SK-N-DZ (cell line): ENCODE data around the gene SPAG9.

Source experiments
- DNase-seq: peaks from one replicate; pipeline ENCODE4 v3.0.0-alpha.2; 2015; ENCODE audit warnings: low spot score

Gene SPAG9

DNA sequence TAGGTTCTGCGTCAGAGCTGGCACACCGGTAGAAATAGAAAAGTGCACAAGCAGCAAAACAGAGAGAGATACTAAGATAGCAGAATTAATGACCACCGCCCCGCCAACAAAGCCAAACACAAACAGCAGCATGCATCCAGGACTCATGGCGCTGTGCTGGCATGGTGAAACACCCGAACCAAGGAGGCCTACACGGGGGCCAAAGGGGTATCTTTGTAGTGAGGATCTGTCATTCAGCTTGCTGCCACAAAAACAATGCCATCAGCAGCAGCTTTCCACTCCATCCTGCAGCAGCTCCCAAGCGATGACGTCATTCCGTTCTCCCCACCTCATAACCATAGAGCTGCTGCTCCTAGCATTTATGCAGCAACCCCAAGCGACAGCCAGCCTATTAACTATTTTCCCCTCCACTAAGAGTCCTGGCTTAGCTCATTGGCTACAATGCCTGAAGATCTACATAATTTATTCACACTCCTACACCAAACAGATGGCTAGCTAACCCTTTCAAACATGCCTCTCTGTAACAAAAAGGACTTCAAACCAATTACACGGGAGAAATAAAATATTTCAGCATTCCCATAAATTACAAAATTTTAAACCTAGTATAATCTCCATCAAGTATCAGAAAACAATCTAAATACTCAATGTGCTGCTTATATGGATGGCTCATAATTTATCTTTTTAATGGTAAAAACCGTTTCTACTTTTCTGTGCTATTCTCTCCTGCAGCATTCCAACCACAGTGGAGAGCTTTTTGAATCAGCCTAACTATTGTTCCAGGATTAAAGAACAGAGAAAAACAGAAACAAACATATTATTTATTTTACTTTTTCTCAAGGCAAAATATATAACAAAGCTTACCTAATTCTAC lies 73.9 kb downstream of the SPAG9 start:
- peak; percentile 97 for DNase-seq

DNA sequence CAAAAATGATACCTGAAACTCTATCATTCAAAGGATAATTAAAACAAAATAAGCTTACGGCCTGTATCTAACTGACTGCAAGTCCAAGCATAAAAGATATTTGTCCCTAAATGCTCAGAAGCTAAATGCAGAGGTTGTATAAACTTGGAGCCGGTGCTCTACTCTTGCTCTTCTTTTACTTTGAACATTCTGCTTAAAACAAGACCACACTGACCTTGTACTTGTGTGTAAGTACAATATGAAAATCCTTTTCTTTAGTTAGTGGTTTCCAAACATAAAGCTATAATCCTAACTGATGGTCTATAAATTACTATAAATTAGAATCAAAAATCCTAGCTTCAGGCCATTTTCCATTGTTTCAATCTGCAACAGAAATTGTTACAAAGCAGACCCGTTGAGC lies 74.6 kb downstream of the SPAG9 start:
- no peak for DNase-seq

DNA sequence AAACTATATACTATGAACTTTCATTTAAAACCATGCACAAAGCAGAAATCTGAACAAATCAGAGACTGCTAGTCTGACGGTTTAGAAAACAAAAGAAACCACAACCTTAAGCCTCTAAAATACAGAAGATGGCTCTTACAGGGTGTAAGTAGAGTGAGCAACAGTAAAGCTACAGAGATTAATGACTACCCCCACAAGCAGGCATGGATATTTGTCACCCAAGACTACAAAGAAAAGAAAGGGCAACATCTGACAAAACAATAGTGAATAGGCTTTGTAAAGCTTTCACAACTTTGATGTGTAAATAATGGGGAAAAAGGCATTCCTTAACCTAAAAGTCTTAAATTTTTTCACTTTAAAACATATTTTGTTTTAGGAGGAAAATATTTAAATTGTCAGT lies 75.0 kb downstream of the SPAG9 start:
- no peak for DNase-seq

DNA sequence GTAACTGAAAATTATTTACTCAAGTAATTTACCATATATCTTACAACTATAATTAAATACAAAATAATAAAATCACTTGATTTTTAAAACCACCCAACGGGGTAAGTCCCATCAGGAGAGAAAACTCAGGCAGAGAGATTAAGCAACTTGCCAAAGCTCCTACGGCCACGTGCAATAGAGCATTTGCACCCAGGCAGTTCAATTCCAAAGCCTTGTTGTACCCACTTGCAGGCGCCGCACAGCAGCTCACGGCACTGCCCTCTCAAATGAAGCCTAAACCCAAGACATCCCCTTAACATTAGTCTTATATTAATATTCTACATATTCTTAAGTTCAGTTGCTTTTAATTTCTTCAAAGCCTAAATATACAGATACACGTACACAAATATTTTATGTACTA lies 75.7 kb downstream of the SPAG9 start:
- no peak for DNase-seq

DNA sequence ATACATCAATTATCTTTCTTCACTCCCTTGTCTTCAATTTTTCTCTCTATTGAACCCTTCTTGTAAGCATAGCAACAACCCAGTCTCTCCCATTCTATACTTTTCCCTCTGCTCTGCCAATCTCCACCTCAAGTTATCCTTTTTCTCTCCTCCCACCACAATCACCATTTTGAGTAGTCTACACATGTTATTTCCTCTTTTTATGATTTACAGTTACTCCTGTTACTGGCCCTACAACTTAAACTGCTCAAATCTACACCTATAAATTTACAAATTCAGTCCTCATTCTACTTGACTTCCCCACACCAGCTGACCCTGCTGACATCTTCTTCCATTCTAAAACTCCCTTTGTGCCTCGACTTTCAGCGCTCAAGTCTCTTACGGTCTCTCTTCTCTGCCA lies 84.6 kb downstream of the SPAG9 start:
- no peak for DNase-seq

DNA sequence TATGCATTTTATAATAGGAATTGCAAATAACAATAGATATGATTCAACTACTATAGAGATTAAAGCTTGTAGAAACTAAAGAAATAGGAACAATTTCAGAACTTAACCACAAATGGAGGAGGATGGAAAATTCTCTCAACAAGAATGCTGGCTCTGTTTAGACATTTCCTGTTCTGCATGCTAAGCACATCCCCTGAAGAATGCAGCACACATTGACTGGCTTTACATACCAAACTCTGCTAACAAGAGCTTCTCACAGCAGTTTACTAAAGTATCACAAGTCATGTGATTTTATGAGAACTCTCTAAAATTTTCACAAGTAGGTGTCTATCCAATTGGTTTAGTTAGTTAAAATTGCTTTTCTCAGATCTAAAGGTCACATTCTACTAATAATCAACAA lies 85.2 kb downstream of the SPAG9 start:
- DNase-seq = no peak

DNA sequence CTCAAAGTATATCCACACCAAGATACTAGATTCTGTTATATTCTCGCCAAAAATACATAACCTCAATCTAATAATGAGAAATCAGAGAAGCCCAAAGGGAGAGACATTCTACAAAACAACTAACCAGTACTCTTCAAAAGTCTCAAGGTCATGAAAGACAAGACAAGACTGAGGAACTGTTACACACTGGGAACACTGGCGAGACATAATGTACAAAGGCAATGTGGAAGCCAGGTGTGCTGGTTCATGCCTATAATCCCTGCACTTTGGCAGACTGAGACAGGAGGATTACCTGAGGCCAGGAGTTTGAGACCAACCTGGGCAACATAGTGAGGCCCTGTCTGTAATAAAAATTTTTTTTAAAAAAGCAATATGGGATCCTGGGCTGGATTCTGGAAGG lies 85.9 kb downstream of the SPAG9 start:
- DNase-seq = no peak

DNA sequence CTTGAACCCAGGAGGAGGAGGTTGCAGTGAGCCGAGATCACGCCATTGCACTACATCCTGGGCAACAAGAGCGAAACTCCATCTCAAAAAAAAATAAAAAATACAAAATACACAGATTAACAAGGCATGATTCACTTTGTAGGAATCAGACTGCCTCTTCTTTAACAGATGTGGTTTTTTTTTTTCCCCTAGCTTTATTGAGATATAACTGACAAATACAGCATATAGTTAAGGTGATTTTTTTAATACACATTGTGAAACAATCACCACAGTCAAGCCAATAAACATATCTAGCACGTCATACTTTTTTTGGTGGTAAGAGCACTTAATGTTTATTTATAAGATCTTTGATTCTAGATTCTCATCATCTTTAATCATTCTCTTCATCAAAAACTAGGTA lies 87.8 kb downstream of the SPAG9 start:
- DNase-seq = no peak

DNA sequence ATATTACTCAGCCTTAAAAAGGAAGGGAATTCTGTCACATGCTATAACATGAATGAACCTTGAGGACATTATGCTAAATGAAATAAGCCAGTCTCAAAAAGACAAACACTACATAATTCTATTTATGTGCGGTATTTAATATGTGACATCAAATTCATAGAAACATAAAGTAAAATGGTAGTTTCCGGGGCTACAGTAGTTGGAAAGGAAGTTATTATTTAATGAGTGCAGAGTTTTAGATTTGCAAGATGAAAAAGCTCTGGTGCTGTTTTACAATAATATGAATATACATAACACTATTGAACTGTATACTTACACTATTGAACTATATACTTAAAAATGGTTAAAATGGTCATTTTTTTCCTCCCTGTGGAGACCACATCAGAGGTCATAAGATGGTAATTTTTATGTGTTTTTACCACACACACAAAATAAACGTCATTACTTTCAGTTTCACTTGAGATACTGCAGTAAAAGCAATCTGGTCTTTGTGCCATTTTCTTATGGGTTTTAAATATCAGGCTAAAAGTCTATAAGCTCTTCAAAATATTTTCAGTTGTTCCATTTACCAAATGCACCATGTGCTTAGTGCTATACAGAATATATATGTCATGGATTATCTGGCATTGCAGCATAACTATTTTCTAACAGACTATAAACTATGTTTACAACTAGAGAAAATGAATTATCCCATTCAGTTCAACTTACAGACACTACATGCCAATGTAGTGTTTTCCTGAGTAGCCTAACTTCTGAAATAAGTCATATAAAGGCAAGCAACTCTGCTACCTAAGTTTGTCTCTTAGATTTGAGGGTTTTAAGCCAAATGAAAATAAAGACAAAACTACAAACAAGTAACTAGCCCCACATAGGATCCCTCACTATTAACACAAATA lies 90.9 kb downstream of the SPAG9 start:
- no peak for DNase-seq

DNA sequence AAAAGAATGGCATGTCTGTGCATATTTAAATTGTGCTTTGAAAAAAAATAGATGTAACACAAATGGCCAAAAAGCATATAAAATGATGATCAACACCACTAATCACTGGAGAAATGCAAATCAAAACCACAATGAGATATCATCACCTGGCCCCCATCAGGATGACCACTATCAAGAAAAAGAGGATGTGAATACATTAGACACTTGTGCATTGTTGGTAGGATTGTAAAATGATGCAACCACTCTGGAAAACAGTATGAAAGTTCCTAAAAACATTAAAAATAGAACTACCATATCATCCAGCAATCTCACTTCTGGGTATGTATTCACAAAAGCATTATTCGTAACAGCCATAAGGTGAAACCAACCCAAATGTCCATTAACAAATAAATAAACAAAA lies 91.5 kb downstream of the SPAG9 start:
- no peak for DNase-seq

DNA sequence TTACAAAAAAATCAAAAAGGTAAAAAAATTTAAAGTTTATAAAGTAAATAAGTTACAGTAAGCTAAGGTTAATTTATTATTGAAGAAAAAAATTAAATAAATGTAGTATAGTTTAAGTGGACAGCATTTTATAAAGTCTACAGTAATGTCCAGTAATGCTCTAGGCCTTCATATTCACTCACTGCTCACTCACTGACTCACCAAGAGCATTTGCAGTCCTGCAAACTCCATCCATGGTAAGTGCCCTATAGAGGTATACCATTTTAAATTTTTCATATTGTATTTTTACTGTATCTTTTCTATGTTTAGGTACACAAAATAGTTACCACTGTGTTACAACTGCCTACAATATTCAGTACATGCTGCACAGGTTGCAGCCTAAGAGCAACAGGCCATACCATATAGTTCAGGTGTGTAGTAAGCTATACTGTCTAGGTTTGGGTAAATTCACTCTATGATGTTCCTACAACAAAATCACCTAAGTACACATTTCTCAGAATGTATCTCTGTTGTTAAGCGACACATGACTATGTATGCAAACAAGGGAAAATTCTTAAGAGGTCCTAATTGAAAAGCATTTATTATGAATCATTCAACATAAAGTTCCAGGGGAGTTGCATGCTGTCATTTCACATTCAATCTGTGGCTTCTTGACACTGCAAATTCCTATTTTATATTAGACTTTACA lies 92.3 kb downstream of the SPAG9 start:
- DNase-seq = no peak

DNA sequence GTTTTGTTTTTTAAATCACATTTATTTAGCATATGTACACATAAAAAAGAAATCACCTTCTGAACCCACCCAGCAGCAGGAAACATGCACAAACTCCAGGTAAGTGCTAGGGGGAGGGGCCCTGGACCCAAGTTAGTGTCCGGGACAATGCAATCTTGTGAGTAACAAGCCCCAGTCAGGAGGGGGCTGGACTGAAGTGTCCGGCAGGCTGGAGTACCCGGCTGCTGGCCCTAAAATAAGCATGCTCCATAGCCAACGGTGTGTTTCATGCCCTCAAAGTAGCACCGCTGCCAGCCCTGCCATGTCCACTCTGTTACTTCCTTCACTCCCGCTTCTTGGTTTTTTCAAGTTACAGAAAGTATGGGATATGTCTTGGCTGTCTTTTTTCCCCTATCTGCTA lies 102.1 kb downstream of the SPAG9 start:
- DNase-seq = no peak

DNA sequence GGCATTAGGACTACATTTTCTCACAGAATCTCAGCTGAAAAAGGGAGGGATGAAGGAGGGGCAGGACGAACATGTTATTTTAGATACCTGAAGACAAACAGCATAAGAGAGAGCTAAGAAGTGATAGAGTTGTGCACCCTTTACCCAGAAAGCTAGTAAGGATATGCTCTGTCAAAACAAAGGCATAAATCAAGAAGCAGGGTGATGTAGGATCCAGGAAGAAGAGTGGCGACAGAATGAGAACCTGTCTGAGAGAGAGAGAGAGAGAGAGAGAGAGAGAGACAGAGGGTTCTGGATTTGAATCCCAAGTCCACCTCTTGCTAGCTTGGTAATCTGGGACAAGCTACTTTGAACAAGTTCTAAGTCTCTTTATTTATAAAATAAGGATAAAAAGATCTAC lies 103.4 kb downstream of the SPAG9 start:
- no peak for DNase-seq

DNA sequence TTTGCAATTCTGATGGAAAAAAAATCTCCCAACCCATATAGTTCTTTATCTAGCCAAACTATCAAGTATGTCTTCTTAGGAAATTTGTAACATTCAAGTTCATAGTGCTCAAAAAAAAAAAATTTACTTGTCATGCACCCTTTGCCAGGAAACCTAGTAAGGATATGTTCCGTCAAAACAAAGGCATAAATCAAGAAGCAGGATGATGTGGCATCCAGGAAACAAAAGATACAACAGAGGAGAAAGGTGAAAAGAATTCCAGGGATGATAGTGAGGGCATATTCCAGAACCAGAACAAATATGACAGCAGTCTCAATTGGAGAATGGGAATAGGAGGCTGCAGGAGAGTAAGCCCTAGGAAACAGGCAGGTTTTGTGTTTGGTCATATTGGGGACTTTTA lies 104.6 kb downstream of the SPAG9 start:
- no peak for DNase-seq

DNA sequence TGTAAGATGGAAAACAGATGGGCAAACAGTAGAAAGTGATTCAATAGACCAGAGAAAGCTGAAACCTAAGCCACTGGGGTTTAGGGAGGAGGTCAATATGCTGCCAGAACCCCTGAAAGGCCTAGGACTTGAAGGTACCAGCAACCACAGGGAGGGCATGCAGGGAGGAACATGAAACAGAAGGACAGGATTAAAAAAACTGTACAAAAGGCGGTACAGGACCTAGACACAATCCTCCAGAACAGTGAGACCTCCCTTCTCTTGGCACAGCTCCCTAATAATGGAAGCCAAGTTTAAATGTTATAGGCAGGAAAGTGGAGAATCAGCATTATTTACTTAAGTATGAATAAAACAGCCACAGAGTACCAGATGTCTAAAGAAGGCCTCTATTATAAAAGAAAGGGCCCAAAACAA lies 105.5 kb downstream of the SPAG9 start:
- DNase-seq = no peak

DNA sequence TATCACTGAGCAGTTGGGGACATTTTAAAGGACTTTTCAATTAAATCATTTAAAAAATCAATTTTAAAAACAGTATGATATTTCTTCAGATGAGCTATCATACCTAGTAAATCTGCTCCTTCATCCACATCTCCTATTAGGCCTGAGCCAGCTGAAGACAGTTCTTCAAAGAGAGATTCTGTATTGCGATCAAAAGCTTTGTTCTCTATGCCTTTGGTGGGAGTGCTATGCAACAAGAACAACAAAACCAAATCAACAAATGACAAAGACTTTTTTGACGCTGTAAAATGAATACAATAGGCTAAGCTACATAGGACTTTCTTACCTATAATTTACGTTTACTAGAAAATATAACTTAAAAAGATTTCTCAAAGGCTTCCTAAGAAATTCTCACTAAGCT lies 106.5 kb downstream of the SPAG9 start:
- no peak for DNase-seq

DNA sequence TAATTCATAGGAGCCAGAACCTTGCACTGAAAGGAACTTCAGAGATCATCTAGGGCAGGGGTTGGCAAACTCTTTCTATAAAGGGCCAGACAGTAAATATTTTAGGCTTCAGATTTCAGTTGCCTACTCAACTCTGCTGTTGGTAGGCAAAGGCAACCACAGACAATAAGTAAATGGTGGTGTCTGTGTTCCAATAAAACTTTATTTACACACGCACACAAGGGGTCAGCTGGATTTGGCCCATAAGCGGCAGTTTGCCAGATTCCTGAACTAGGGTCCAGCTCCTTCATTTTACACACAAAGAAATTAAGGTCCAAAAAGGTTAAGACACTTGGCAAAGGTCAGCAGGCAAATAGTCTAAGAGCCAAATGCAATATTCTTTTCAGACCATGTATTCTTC lies 107.3 kb downstream of the SPAG9 start:
- DNase-seq = no peak

DNA sequence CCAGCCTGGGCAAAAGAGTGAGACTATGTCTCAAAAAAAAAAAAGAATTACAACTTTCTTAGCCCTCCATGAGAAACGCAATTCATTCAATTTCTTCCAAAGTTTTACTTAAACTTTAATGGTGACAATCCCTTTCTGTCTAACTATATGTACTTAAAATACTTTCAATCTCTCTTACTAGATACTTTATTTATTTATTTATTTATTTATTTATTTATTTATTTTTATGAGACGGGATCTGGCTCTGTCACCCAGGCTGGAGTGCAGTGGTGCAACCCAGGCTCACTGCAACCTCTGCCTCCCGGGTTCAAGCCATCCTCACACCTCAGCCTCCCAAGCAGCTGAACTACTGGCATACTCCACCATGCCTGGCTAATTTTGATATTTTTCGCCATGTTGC lies 108.1 kb downstream of the SPAG9 start:
- DNase-seq = no peak

DNA sequence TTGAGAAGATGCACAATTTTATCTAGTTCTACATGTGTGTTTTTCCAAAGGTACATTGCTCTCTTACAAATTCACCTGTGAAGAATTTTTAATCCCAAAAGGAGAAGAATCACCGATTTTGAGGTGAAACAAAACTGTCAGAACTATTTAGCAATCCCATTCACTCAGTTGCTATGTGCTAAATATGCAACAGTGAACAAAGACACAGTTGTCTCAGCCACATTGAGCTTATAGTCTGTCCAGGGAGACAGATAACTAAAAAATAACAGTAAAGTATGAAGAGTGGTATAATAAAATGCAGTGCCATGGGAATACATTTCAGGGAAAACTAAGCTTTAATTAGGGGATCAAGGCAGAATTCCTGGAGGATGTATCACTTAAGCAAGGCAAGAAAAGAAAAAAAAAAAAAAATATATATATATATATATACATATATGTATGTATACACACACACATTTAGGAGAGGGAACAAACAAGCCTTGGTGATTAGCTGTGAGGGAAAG lies 110.4 kb downstream of the SPAG9 start:
- no peak for DNase-seq

DNA sequence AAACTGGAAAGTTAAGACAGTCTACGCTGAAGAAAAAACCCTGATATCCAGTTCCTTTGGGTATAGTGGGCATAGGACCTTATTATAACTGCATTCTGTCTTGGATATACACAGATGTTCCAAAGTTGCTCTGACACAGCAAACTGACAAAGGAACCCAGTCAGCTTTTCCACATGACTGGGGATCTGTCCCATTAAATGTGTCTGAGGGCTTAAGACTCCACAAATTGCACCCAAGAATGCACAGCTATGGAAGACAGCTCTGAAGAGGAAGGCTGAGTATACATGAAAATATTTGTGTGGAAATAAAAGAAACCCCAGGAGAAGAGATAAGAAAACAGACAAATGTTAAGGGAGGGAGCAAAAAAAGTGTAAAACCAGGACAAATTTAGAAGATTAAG lies 114.1 kb downstream of the SPAG9 start:
- no peak for DNase-seq

DNA sequence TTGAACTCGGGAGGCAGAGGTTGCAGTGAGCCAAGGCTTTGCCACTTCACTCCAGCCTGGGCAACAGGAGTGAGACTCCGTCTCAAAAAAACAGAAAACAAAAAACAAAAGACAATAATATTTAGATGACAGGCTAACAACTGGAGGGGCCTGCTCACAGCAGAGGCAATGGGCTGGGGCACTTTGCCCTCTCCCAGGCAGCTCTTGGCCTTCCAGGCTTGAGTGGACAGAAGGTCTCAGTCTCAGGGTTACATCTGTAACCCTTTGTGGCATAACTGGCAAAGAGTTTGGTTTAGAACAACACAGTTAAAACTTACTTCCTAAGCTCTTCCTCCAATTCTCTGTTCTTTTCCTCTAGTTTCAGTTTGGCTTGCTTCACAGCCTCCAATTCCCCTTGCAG lies 114.9 kb downstream of the SPAG9 start:
- no peak for DNase-seq

DNA sequence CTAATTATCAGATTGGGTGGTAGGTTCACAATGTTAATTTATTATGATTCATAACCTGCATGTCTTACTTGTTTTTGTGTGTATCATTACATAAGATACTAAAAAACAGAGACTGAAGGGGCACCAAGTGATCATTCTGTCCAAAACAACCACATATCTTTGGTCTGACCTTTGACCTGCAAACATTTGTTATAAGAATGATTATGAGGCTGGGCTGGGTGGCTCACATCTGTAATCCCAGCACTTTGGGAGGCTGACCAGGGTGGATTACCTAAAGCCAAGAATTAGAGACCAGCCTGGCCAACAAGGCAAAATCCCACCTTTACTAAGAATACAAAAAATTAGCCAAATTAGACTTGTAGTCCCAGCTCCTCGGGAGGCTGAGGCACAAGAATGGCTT lies 116.4 kb downstream of the SPAG9 start:
- no peak for DNase-seq
